ENCODE measurements around the gene SLC16A6.
A peak's percentile ranks its signal among the peaks of the same experiment; 100 is the strongest.
"Not testable (repeated sequence)": the region's sequence is repeated elsewhere in the genome, so short reads cannot be mapped to it uniquely, and the experiment has no call there.

Gene SLC16A6

DNA sequence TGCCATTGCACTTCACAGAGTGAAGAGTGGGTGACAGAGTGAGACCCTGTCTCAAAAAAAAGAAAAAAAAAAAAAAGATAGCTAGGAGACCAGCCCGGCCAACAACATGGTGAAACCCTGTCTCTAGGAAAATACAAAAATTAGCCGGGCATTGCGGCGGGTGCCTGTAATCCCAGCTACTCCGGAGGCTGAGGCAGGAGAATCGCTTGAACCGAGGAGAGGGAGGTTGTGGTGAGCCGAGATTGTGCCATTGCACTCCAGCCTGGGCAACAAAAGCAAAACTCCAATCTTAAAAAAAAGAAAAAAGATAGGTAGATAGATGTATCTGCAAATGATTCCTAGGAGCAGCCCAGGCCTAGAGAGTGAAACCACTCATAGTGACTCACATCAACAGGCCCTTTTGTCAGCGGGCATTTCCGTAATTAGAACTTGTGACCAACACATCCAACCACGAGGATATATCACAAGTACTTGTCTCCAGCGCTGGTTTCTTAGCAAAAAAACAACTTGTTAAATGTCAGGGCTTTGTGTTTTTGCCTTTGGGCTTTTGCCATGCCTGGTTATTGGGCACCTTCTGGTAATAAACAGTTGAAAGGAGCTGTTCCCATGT, 56.1 kb downstream of the SLC16A6 start:
- H3K27ac ChIP-seq; H3K9me3 ChIP-seq; H3K4me3 ChIP-seq; DNase-seq; H3K27me3 ChIP-seq; H3K36me3 ChIP-seq; intact Hi-C loops (cut with DNase I; ENCODE audit: low total_unique reads); H3K4me1 ChIP-seq: not testable (repeated sequence)

DNA sequence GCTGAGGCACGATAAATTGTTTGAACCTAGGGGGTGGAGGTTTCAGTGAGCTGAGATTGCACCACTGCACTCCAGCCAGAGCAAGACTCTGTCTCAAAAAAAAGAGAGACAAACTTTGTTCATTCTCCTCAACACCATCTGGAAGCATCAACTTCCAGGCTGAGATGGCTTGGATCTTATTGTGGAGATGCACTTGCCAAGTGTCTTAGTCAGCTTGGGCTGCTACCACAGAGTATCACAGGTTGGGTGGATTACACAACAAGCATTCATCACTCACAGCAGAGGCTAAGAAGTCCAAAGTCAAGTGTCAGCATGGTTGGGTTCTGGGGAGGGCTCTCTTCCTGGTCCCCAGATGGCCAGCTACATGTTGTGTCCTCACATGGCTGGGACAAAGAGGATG, 58.2 kb downstream of the SLC16A6 start:
- DNase-seq = peak in 1 of 2 donors; percentile 50
- H3K36me3 ChIP-seq; H3K27ac ChIP-seq; H3K4me3 ChIP-seq; H3K27me3 ChIP-seq; H3K4me1 ChIP-seq; H3K9me3 ChIP-seq; intact Hi-C loops (cut with DNase I; ENCODE audit: low total_unique reads): not testable (repeated sequence)

GRCh38 chr17:68231541-68231940, 59.4 kb downstream of the SLC16A6 start:
- H3K4me3 ChIP-seq = no peak overlapping the region
- no peaks in the 10 kb centered on the region for H3K36me3 ChIP-seq
- intact Hi-C loops (cut with DNase I; ENCODE audit: low total_unique reads) = no loop called here
- no peaks in the 10 kb centered on the region for H3K27me3 ChIP-seq
- H3K27ac ChIP-seq = no peak overlapping the region
- no peak for DNase-seq
- H3K4me1 ChIP-seq = no peaks in the 10 kb centered on the region
- H3K9me3 ChIP-seq = no peaks in the 10 kb centered on the region
- TF ChIP-seq CTCF (IDR thresholded peaks at IDR 0.05) = no peak

- intact Hi-C loops (cut with DNase I; ENCODE audit: low total_unique reads) = not testable (repeated sequence)
These were observed 59.8 kb downstream of the SLC16A6 start for GRCh38 chr17:68231131-68231530.

GRCh38 chr17:68229619-68230018, 61.3 kb downstream of the SLC16A6 start:
- Histone ChIP-seq H3K36me3 (no peaks in the 10 kb centered on the region), H3K4me1 (no peaks in the 10 kb centered on the region), H3K27me3 (no peaks in the 10 kb centered on the region), H3K4me3 (no peak overlapping the region), H3K9me3 (no peaks in the 10 kb centered on the region), H3K27ac (no peak overlapping the region)
- DNase-seq = no peak
- intact Hi-C loops (cut with DNase I; ENCODE audit: low total_unique reads) = no loop called here
- no peak for TF ChIP-seq CTCF (IDR thresholded peaks at IDR 0.05)

More at GRCh38 chr17:68231131-68231530, 59.8 kb downstream of the SLC16A6 start:
- not testable (repeated sequence) for H3K27ac ChIP-seq, H3K36me3 ChIP-seq, H3K4me3 ChIP-seq, H3K27me3 ChIP-seq, DNase-seq, H3K9me3 ChIP-seq, H3K4me1 ChIP-seq

- TF ChIP-seq CTCF (IDR thresholded peaks at IDR 0.05) = no peak
- no peak for DNase-seq
- H3K4me3 ChIP-seq = no peak overlapping the region
- H3K36me3 ChIP-seq = no peaks in the 10 kb centered on the region
- no peaks in the 10 kb centered on the region for H3K4me1 ChIP-seq
- intact Hi-C loops (cut with DNase I; ENCODE audit: low total_unique reads) = no loop called here
- no peak overlapping the region for H3K27ac ChIP-seq
- no peaks in the 10 kb centered on the region for H3K27me3 ChIP-seq
- no peaks in the 10 kb centered on the region for H3K9me3 ChIP-seq
These were observed 61.9 kb downstream of the SLC16A6 start for GRCh38 chr17:68228817-68229570.

DNA sequence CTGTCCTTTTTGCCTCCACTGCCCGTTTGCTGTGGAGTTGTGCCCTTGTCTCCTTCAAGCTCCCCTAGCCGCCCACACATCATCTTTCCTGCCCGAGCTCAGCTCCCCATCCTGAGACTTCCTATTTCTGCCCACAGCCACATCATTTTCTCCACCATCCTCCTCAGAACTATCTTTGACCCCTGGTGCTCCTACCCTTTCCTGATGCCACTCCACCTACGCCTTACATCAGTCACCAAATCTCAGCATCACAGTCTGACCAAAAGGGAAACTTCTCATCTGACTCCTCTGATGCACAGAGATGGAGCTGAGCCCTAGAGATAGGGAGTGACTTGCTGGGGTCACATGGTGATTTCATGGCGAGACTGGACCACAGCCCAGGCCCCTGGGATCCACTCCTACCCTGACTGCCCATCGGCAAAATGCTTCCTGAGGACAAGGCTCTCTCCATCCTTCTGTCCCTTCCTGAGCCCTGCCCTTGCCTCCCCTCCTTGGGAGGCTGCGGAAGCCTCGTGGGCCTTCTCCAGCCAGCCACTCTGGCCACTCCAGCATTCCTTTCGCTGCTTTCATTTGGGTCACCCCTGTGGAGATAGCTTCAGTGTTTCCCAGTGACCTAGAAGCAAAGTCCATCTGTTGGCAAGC, 62.8 kb downstream of the SLC16A6 start:
- H3K4me1 ChIP-seq; H3K27me3 ChIP-seq; intact Hi-C loops (cut with DNase I; ENCODE audit: low total_unique reads); H3K36me3 ChIP-seq; H3K4me3 ChIP-seq; H3K9me3 ChIP-seq; DNase-seq; H3K27ac ChIP-seq: not testable (repeated sequence)

DNA sequence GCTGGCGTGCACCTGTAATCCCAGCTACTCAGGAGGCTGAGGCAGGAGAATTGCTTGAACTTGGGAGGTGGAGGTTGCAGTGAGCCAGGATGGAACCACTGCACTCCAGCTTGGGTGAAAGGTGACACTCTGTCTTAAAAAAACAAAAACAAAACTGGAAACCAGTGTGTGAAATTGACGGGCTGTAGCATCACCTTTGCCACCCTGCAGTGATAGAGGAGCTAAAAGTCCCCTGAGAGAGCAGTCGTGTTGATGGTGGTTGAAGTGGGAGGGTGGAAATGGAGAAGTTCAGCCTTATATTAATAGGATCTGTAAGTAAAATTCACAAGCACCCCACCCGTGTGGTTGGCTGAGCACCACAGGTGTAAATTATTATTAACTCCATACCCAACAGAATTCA, 65.9 kb downstream of the SLC16A6 start:
- intact Hi-C loops (cut with DNase I; ENCODE audit: low total_unique reads); DNase-seq; H3K4me3 ChIP-seq; H3K27me3 ChIP-seq; H3K4me1 ChIP-seq; H3K36me3 ChIP-seq; H3K27ac ChIP-seq; H3K9me3 ChIP-seq: not testable (repeated sequence)

Data from tibial artery (tissue), 4 donors.